ENCODE results near the gene FHL2. TPM values are rescaled to one million over a fixed set of nuclear protein-coding genes. Genes with fewer than 3 reads are reported as not detected.

The FHL2 gene
- total RNA-seq, 4 donors from 2014 or later = 41.8 to 75.9 (median 65.3) TPM

DNA sequence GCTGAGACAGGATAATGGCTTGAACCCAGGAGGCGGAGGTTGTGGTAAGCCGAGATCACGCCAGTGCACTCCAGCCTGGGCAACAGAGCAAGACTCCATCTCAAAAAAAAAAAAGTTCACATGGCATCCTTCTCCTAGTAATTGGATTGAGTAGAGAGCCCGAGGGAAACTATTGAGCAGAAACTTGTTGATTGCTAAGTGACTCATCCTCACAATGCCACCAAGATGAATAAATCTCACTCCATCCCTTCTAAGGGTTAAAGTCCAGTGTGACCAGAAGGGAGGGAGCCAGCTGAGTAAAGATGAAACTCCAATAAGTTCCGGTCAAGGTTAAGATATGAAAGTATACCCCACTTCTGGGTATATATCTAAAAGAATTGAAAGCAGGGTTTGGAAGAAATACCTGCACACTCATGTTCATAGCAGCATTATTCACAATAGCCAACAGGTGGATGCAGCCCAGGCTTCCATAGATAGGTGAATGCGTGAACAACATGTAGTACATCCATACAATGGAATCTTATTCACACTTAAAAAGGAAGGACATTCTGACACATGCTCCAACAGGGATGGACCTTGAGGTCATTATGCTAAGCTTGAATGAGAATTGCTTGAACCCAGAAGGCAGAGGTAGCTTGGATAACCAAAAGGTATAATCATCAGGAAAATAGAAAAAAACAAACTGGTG lies 13.0 kb upstream of the FHL2 start:
- Histone ChIP-seq H3K27me3 (no peaks in the 10 kb centered on the region), H3K4me3 (no peak overlapping the region), H3K4me1 (peaks cover 0 to 13% (median 0%) of the 10 kb centered on the region in 4 donors), H3K9me3 (no peaks in the 10 kb centered on the region), H3K27ac (peak overlapping the region in 2 of 4 donors; percentile 27 to 79), H3K36me3 (no peaks in the 10 kb centered on the region)
- TF ChIP-seq, protein P1, sequence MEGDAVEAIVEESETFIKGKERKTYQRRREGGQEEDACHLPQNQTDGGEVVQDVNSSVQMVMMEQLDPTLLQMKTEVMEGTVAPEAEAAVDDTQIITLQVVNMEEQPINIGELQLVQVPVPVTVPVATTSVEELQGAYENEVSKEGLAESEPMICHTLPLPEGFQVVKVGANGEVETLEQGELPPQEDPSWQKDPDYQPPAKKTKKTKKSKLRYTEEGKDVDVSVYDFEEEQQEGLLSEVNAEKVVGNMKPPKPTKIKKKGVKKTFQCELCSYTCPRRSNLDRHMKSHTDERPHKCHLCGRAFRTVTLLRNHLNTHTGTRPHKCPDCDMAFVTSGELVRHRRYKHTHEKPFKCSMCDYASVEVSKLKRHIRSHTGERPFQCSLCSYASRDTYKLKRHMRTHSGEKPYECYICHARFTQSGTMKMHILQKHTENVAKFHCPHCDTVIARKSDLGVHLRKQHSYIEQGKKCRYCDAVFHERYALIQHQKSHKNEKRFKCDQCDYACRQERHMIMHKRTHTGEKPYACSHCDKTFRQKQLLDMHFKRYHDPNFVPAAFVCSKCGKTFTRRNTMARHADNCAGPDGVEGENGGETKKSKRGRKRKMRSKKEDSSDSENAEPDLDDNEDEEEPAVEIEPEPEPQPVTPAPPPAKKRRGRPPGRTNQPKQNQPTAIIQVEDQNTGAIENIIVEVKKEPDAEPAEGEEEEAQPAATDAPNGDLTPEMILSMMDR (IDR thresholded peaks at IDR 0.05) = peak in 1 of 6 experiments; percentile 15
- no peak for TF ChIP-seq POLR2A (IDR thresholded peaks at IDR 0.05)
- DNase-seq = no peak

DNA sequence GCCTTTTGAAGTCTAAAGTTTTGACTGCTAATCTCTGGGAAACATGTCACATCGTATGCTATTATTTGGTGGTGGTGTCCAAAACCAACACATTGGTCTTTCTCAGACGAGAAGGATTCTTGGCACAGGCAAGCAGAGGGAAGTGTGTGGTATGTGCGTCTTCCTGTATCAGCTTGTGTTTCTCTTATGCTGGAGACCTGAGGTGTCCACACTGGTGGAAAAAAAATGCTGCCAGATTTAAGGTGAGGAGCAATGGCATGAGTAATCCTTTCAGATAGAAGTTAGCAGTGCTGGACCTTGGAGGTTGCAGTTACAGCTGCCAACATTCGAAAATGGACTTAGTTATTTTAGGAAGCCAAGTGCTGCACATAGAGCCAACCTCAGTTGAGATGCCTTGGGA lies 11.7 kb upstream of the FHL2 start:
- H3K36me3 ChIP-seq = no peaks in the 10 kb centered on the region
- H3K4me3 ChIP-seq = no peak overlapping the region
- H3K4me1 ChIP-seq = peaks cover 0 to 13% (median 0%) of the 10 kb centered on the region in 4 donors
- no peaks in the 10 kb centered on the region for H3K27me3 ChIP-seq
- H3K9me3 ChIP-seq = no peaks in the 10 kb centered on the region
- H3K27ac ChIP-seq = no peak overlapping the region
- DNase-seq = no peak
- TF ChIP-seq POLR2A (IDR thresholded peaks at IDR 0.05) = no peak
- TF ChIP-seq, protein P1 (IDR thresholded peaks at IDR 0.05) = no peak

DNA sequence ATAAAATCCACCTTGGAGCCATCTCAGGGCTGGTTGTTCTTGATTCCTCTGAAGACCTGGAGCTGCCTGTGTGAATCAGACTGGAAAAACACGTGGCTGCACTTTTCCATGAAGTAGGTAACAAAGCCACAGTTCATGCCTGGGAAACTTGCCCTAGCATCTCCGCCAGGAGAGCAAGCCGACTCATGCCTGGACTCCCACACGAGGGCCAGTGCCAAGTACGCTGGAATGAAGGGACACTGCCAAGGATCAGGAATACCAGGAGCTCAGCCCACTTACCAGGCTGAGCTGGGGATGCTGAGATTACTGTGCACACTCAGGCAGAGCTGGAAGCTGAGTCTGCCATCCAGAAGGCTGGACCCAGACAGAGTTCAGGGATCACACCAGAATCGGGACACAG lies 10.9 kb upstream of the FHL2 start:
- Histone ChIP-seq H3K27me3 (no peaks in the 10 kb centered on the region), H3K9me3 (no peaks in the 10 kb centered on the region), H3K4me3 (no peak overlapping the region), H3K4me1 (peaks cover 0 to 14% (median 0%) of the 10 kb centered on the region in 4 donors), H3K36me3 (no peaks in the 10 kb centered on the region), H3K27ac (no peak overlapping the region)
- DNase-seq = no peak
- TF ChIP-seq POLR2A (IDR thresholded peaks at IDR 0.05) = no peak
- TF ChIP-seq, protein P1 (IDR thresholded peaks at IDR 0.05) = no peak

DNA sequence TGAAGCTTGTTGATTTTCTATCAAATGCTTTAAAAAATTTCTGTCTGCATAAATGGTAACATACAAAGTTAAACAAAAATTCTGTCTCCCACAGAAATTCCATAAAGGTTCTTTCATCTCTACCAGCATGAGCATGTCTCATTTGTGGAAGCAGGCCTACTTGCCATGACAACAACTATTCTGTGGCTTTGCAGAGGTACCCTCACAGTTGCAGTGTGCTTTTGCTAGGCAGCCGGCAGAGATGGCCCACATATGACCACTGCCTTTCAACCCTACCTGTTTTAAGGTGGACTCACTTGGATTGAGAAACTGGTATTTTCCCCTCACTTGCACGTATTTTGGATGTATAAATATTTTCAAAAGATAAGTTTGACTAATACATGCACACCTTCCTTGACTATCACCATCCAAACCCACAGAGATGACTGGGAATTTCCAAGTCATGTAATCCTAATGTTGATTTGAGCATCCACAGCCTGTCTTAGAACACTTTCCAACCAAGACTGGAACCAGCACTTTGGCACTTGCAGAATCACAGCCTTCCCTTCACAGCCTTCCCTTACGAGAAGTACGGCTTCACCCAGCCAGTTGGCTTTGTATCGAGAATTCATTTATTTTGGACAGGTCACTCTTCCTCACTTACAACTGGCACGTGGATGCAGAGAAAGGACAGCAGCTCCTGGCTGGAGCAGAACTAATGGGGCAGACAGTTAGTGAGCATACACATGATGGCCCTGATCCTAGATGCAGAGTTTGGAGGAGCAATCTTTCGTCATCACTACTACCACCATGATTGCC lies 9.3 kb upstream of the FHL2 start:
- no peak for DNase-seq
- H3K27ac ChIP-seq = no peak overlapping the region
- no peaks in the 10 kb centered on the region for H3K9me3 ChIP-seq
- H3K27me3 ChIP-seq = no peaks in the 10 kb centered on the region
- H3K4me1 ChIP-seq = peaks cover 0 to 30% (median 2%) of the 10 kb centered on the region in 4 donors
- H3K36me3 ChIP-seq = no peaks in the 10 kb centered on the region
- H3K4me3 ChIP-seq = no peak overlapping the region
- TF ChIP-seq POLR2A (IDR thresholded peaks at IDR 0.05) = no peak
- TF ChIP-seq, protein P1 (IDR thresholded peaks at IDR 0.05) = no peak

DNA sequence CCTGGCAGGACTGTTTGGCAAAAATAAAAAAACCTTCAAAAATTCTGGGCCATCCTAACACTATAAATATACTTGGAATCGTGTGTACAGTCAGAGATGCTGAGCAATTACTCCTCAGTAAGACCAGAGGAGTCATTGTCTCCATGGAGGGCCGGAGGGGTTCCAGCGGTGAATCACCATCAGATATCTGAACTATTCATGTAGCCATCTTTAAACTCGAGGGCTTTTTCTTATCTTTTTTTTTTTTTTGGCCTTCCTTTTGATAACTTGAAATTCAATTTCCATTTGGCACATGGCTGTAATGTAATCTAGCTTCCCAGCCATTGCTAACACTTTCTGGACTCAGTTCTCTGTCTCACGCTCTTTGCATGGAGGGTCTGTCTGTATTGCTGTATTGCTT lies 7.4 kb upstream of the FHL2 start:
- Histone ChIP-seq H3K27me3 (no peaks in the 10 kb centered on the region), H3K27ac (no peak overlapping the region), H3K4me3 (no peak overlapping the region), H3K9me3 (no peaks in the 10 kb centered on the region), H3K4me1 (peaks cover 0 to 23% (median 2%) of the 10 kb centered on the region in 4 donors), H3K36me3 (no peaks in the 10 kb centered on the region)
- TF ChIP-seq POLR2A (IDR thresholded peaks at IDR 0.05) = no peak
- TF ChIP-seq, protein P1 (IDR thresholded peaks at IDR 0.05) = no peak
- DNase-seq = no peak

All from Peyer's patch (tissue), 4 donors.